ENCODE measurements around the gene ZNF883.

DNA sequence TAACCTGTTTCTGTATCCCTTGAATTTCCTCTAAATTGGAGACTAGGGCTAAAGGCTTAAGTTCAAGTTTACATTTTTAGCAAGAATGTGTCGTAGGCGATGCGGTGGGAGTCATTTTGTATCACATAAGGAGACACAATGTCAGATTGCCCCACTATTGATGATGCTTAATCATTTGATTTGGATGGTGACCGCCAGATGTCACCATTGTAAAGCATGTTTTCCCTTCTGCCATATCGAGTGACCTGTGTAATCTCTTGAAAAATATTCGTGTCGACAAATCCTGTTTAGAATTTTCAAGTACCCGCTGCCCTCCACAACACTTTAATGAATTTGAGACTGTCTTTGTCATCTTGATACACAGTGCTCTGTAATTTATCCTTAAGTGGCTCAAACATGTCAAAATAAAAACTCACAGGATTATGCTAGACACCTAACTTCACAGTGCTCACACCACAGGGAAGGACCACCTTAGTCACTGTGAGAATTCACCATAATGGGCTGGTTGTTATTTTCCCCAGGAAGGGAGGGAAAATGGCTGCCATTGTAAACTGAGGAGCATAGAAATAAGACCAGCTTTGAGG lies 86.8 kb downstream of the ZNF883 start:
- TF ChIP-seq, protein P1, sequence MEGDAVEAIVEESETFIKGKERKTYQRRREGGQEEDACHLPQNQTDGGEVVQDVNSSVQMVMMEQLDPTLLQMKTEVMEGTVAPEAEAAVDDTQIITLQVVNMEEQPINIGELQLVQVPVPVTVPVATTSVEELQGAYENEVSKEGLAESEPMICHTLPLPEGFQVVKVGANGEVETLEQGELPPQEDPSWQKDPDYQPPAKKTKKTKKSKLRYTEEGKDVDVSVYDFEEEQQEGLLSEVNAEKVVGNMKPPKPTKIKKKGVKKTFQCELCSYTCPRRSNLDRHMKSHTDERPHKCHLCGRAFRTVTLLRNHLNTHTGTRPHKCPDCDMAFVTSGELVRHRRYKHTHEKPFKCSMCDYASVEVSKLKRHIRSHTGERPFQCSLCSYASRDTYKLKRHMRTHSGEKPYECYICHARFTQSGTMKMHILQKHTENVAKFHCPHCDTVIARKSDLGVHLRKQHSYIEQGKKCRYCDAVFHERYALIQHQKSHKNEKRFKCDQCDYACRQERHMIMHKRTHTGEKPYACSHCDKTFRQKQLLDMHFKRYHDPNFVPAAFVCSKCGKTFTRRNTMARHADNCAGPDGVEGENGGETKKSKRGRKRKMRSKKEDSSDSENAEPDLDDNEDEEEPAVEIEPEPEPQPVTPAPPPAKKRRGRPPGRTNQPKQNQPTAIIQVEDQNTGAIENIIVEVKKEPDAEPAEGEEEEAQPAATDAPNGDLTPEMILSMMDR (IDR thresholded peaks at IDR 0.05): peak in 1 of 4 experiments; percentile 5
- no peak for TF ChIP-seq POLR2A (IDR thresholded peaks at IDR 0.05)

All from uterus (tissue), 2 donors.